WERI-Rb-1 (cell line): ENCODE data around the gene CTNNA3.

Source experiments
- DNase-seq: peaks from one replicate; pipeline ENCODE4 v3.0.0-alpha.2; 2020
- H3K27ac ChIP-seq: fragments of 250-450 bp; sonication (Bioruptor Pico); 2 replicates; pipeline ENCODE4 v1.5.1; 2020; ENCODE audit warnings: mild to moderate bottlenecking, moderate library complexity
- H3K27me3 ChIP-seq: fragments of 250-450 bp; sonication (Bioruptor Pico); 2 replicates; pipeline ENCODE4 v1.5.1; 2021; ENCODE audit warnings: mild to moderate bottlenecking, low read depth, moderate library complexity; ENCODE audit not compliant: insufficient read depth, severe bottlenecking
- H3K36me3 ChIP-seq: fragments of 250-450 bp; sonication (Bioruptor Pico); 2 replicates; pipeline ENCODE4 v1.5.1; 2020; ENCODE audit warnings: mild to moderate bottlenecking, moderate library complexity
- H3K4me3 ChIP-seq: 2 replicates; pipeline ENCODE4 v1.5.1; 2011; ENCODE audit warnings: low read depth, mild to moderate bottlenecking, control low read depth, low read length
- H3K9me3 ChIP-seq: fragments of 250-450 bp; sonication (Bioruptor Pico); 2 replicates; pipeline ENCODE4 v1.5.1; 2021; ENCODE audit warnings: mild to moderate bottlenecking, moderate library complexity; ENCODE audit not compliant: severe bottlenecking
- TF ChIP-seq, protein P1 (sequence below): IDR thresholded peaks from 2 replicates; pipeline ENCODE4 v1.5.1; 2011; ENCODE audit warnings: low read depth, mild to moderate bottlenecking, control low read depth, inconsistent platforms, low read length

CTNNA3 gene

GRCh38 chr10:66772548-66773471, 923.2 kb downstream of the CTNNA3 start:
- TF ChIP-seq, protein P1, sequence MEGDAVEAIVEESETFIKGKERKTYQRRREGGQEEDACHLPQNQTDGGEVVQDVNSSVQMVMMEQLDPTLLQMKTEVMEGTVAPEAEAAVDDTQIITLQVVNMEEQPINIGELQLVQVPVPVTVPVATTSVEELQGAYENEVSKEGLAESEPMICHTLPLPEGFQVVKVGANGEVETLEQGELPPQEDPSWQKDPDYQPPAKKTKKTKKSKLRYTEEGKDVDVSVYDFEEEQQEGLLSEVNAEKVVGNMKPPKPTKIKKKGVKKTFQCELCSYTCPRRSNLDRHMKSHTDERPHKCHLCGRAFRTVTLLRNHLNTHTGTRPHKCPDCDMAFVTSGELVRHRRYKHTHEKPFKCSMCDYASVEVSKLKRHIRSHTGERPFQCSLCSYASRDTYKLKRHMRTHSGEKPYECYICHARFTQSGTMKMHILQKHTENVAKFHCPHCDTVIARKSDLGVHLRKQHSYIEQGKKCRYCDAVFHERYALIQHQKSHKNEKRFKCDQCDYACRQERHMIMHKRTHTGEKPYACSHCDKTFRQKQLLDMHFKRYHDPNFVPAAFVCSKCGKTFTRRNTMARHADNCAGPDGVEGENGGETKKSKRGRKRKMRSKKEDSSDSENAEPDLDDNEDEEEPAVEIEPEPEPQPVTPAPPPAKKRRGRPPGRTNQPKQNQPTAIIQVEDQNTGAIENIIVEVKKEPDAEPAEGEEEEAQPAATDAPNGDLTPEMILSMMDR: no peak
- no peaks in the 10 kb centered on the region for H3K9me3 ChIP-seq
- no peak overlapping the region for H3K4me3 ChIP-seq
- H3K27ac ChIP-seq: no peak overlapping the region
- H3K27me3 ChIP-seq: no peaks in the 10 kb centered on the region
- no peaks in the 10 kb centered on the region for H3K36me3 ChIP-seq
- no peak for DNase-seq

DNA sequence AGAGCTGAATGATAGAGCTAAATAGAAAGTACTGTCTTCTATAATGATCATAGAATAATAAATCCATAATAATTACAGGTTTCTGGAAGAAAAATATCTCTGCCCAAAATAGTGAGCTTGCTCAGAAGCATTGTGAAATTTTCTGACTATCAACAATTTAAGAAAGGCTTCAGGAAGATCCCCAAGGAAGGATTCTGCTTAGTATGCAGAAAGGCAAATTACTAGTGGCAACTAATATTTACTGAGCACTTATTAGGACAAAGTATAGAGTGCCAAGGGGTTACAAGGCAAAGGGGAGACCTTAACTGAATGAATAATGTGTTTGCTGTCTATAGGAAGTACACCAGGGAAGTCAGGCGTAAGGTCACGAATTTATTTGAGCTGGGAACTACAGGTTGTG, 928.3 kb downstream of the CTNNA3 start:
- H3K9me3 ChIP-seq: no peaks in the 10 kb centered on the region
- no peak overlapping the region for H3K27ac ChIP-seq
- TF ChIP-seq, protein P1: no peak
- no peaks in the 10 kb centered on the region for H3K27me3 ChIP-seq
- DNase-seq: no peak
- no peak overlapping the region for H3K4me3 ChIP-seq
- H3K36me3 ChIP-seq: no peaks in the 10 kb centered on the region

- TF ChIP-seq, protein P1: no peak
- no peak for DNase-seq
- Histone ChIP-seq H3K9me3 (no peaks in the 10 kb centered on the region), H3K27ac (no peak overlapping the region), H3K27me3 (no peaks in the 10 kb centered on the region), H3K36me3 (no peaks in the 10 kb centered on the region), H3K4me3 (no peak overlapping the region)
These were observed 933.7 kb downstream of the CTNNA3 start for GRCh38 chr10:66762218-66762729.

DNA sequence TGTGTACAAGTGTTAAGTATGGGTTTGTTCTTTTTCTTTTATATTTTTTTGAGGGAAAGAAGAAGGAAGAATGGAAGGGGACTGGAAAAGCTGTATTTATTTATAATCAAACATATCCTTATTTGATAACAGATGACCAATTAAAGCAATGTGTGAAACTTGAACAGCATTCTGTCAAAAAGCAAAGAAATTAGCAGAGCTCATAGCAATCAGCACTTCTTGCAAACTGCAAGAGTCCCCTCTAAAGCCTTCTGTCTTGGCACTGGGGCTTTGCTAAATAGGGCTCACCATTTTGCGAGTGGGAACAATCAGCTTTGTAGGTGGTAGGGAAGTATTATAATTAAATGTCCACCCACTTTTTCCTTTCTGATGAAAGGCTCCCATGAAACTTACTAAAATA, 935.1 kb downstream of the CTNNA3 start:
- no peak for DNase-seq
- no peak overlapping the region for H3K4me3 ChIP-seq
- H3K27ac ChIP-seq: no peak overlapping the region
- H3K9me3 ChIP-seq: no peaks in the 10 kb centered on the region
- no peaks in the 10 kb centered on the region for H3K27me3 ChIP-seq
- TF ChIP-seq, protein P1: no peak
- H3K36me3 ChIP-seq: no peaks in the 10 kb centered on the region

GRCh38 chr10:66755474-66755873, 940.5 kb downstream of the CTNNA3 start:
- TF ChIP-seq, protein P1: no peak
- no peak for DNase-seq
- H3K27me3 ChIP-seq: no peaks in the 10 kb centered on the region

GRCh38 chr10:66752714-66753113, 943.3 kb downstream of the CTNNA3 start:
- DNase-seq: no peak
- TF ChIP-seq, protein P1: no peak
- H3K27ac ChIP-seq: no peak overlapping the region
- no peaks in the 10 kb centered on the region for H3K27me3 ChIP-seq
- H3K4me3 ChIP-seq: no peak overlapping the region
- H3K36me3 ChIP-seq: no peaks in the 10 kb centered on the region
- no peaks in the 10 kb centered on the region for H3K9me3 ChIP-seq

More at GRCh38 chr10:66755474-66755873, 940.5 kb downstream of the CTNNA3 start:
- H3K36me3 ChIP-seq: no peaks in the 10 kb centered on the region
- H3K4me3 ChIP-seq: no peak overlapping the region
- H3K27ac ChIP-seq: no peak overlapping the region
- H3K9me3 ChIP-seq: no peaks in the 10 kb centered on the region
